G401.6 (cell line): ENCODE results near the gene C16orf95.
"Not testable (repeated sequence)": the region's sequence is repeated elsewhere in the genome, so short reads cannot be mapped to it uniquely, and the experiment has no call there.

Experiments used
- FAIRE-seq: peaks from 2 replicates; lab custom pipeline; 2012; peaks lifted over from hg19 to GRCh38; lab: Jason Lieb, UNC

Gene C16orf95

DNA sequence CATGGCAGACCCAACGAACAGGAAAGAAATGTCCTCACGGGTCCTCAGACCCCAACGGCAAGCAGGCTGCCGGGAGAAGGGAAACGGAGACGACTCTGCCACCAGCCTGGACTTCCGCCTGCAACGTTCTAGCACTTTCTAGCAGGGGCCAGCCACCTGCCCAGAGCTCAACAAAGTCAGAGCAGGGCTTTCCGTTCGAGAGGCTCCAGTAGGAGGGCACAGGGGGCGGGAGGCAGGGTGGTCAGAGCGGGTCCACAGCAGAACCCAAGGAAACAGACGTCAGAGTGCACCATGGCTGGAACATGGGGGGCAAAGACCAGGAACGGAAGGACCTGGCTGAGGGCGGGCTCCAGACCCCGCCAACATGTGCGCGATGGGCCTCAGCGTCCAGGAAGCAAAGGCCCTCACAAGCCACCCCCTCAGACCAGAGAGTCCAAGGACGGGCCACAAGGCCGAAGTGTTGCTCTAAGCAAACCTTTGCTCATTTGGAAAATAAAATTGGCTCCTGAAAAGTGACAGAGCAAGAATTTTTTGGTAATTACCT, 29.4 kb upstream of the C16orf95 start:
- FAIRE-seq, result no peak

DNA sequence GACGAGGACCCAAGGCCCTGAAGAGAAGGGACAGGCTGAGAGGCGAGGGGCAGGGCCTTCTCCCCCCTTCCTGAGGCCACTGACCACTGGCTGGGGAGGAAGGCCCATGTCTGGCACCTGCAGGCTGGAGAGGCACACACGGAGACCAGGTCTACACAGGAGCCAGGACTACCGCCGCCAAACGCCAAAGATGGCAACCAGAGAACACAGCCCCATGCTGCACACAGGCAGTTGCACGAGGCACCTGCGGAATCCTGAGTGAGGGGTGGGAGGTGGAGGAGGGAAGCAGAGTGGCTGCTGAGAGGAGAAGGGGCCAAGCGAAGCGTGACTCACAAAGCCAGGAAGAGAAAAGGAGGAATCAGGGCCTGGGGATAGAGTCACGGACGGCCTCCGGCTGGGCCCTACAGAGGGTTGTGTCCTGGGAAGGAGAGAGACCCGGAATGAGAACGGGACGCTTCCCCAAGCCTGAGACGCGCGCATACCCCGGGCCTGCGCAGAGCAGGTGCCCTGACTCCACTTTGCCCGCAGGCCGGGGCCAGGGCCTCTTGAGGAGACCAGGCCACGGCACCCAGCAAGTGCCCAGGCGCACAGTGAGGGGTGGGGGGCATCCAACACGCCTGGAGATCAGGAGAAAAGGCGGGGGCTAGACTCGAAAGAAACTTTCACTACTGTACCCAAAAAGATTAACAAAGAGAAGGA, 28.7 kb upstream of the C16orf95 start:
- FAIRE-seq, result no peak

- FAIRE-seq, result no peak
These were observed 27.9 kb upstream of the C16orf95 start for GRCh38 chr16:87344931-87345631.

- no peak for FAIRE-seq
These were observed 27.2 kb upstream of the C16orf95 start for GRCh38 chr16:87344165-87344930.

- FAIRE-seq, result no peak
These were observed 26.5 kb upstream of the C16orf95 start for GRCh38 chr16:87343753-87344050.

GRCh38 chr16:87342978-87343752, 26.0 kb upstream of the C16orf95 start:
- FAIRE-seq, result no peak

DNA sequence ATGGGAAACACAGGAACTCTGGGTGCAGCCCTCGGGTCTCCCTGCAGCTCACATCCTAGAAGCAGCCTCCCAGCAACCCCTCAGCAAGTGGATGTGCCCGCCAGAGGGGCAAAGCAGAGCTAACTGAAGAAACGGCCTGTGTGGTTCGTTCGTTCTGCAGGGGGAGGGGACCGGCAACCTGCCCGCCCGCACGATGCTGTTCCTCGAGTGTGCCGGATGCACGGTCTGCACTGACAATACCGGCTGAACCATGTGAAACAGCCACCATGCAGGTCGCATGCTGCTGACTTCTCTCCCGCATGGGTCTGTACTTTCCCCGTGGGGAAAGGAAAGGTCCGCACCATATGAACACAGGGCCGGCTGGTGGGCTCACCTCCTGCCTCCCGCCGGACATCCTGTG, 25.3 kb upstream of the C16orf95 start:
- FAIRE-seq, result no peak

DNA sequence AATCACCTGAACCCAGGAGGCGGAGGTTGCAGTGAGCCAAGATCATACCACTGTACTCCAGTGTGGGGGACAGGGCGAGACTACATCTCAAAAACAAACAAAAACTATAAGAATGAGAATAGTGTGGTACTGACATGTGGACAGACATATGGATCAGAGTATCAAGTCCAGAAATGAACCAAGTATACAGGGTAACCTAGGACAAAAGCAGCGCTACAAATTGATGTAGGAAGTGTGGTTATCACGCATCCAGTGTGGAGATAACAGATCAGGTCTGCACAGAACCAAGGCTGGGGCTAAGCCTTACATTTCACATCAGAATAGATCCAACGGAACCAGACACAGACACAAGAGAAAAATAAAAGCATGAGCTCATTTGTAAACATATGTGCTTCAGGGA, 23.0 kb upstream of the C16orf95 start:
- FAIRE-seq, result no peak

- not testable (repeated sequence) for FAIRE-seq
These were observed 22.5 kb upstream of the C16orf95 start for GRCh38 chr16:87339724-87340105.

- no peak for FAIRE-seq
These were observed 22.0 kb upstream of the C16orf95 start for GRCh38 chr16:87339086-87339723.

DNA sequence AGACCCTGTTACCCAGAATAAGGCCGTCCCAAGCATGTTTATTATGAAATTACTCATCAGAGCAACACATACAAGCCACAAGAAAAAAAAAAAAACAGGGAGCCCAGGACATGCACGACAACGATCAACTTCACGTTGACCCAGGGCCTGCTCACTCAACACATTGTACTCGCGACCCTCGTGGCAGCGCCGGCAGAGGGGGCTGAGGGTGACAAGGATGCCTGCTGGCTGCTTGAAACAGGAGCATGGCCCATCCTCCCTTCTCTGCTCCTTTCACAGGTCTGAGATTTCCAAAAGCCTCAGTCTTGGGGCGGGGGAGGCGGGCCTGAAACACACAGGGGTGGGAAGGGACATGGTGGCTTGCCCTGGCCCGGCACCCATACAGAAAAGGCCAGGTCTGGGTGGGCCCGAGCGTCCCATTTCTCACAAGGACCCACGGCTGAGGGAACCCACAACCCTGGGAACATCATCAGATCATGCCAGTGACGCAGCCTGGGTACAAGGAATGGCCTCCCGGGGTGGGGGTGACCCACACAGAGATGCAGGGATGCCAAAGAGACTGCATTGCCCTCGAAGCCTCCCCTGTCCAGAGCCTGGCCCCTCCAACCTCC, 21.1 kb upstream of the C16orf95 start:
- no peak for FAIRE-seq

DNA sequence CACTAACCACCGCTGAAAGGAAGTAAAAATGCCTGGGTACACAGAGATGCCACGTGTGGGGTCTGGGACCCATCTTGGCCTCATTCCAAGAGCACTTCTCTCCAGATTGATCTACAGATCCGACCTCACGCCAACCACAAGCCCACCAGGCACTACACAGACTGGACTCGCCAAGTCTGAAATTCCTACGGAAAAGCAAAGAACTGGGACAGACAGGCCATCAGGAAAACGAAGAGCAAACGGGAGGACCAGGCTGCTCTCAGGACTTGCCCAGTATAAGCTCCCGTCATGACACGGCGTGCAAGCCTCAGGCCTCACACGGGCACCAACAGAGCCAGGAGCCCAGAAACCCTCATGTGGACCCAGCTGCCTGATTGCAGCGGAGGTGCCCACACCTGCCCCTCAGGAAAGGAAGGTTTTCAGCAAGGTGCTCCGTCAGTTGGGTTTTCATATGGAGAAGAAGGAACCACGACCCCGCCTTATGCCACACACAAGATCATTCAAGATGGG, 20.1 kb upstream of the C16orf95 start:
- FAIRE-seq, result no peak

- no peak for FAIRE-seq
These were observed 19.4 kb upstream of the C16orf95 start for GRCh38 chr16:87336434-87337240.

GRCh38 chr16:87335625-87336433, 18.6 kb upstream of the C16orf95 start:
- FAIRE-seq, result no peak

DNA sequence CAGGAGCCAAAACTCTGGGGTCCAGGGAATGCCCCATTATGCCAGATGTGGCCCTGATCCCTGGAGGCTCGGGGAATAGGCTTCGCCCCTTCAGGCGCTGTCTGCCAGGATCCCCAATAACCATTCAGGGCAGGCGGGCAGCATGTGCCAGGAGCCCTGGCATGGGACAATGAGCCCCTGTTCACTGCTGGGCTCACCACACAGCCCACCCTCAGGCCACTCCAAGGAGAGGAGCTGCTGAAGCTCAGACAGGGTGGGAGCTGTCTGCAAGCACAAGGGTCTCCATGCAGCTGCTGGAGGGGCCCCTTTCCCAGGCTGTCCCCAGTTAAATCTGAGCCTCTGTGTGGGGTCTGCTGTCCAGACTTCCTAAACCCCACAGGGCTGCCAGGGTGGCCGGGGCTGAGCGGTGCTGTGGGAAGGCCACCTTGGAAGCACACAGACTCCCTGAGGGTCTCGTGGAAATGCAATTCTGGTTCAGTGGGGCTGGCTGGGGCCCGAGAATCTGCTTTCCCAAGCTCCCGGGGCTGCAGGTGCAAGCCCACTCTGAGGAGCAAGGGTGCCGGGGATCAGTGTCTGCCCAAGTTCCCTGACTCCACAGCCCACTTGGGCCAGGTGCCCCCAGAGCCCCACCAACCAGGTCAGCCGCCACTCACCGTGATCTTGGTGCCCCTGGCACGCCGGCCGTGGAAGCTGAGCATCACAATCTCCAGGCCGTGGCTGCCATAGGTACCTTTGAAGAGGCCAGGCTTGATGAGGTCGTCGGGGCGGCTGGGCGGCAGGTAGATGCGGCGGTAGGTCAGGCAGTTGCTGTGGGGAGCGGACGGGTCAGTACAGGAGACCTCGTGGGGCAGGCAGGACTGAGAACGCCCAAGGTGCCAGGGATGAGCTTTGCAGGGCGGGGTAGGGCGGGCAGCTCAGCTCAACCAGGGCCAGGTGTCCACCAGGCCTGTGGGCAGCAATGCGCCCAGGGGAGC, 17.7 kb upstream of the C16orf95 start:
- no peak for FAIRE-seq

GRCh38 chr16:87333581-87334331, 16.6 kb upstream of the C16orf95 start:
- FAIRE-seq, result no peak

GRCh38 chr16:87333101-87333500, 15.9 kb upstream of the C16orf95 start:
- FAIRE-seq, result no peak

- FAIRE-seq, result no peak
These were observed 15.0 kb upstream of the C16orf95 start for GRCh38 chr16:87332150-87332549.
